ENCODE data around the gene DNAJC7. TPM values are rescaled to one million over a fixed set of nuclear protein-coding genes. Genes with fewer than 3 reads are reported as not detected.

DNAJC7 gene
- total RNA-seq, 1 experiment from 2014 or later, result 72.0 TPM

GRCh38 chr17:41959336-41960095 lies 57.7 kb downstream of the DNAJC7 start:
- no peak for DNase-seq (ENCODE audit: low read depth, low spot score)
- ChIA-PET CTCF (interaction anchor here (1.0 kb wide), 1 partner anchor 29 kb away, joined by 3 read pairs; the partner anchor contains the start of gene ODAD4), POLR2A (interaction anchor here (1.3 kb wide), 1 partner anchor 29 kb away, joined by 4 read pairs; the partner anchor contains the start of gene ODAD4)
- H3K36me3 ChIP-seq (ENCODE audit: control insufficient read depth, insufficient read depth, low read length), result no peaks in the 10 kb centered on the region
- intact Hi-C loops (cut with micrococcal nuclease; ENCODE audit: unreplicated experiment), result loop anchor here (5.0 kb wide), 1 partner anchor 153 kb away; the partner anchor contains the start of gene DHX58
- TF ChIP-seq TCF7L2 (IDR thresholded peaks at IDR 0.05; ENCODE audit: low read depth, low read length), result no peak
- TF ChIP-seq, protein P1, sequence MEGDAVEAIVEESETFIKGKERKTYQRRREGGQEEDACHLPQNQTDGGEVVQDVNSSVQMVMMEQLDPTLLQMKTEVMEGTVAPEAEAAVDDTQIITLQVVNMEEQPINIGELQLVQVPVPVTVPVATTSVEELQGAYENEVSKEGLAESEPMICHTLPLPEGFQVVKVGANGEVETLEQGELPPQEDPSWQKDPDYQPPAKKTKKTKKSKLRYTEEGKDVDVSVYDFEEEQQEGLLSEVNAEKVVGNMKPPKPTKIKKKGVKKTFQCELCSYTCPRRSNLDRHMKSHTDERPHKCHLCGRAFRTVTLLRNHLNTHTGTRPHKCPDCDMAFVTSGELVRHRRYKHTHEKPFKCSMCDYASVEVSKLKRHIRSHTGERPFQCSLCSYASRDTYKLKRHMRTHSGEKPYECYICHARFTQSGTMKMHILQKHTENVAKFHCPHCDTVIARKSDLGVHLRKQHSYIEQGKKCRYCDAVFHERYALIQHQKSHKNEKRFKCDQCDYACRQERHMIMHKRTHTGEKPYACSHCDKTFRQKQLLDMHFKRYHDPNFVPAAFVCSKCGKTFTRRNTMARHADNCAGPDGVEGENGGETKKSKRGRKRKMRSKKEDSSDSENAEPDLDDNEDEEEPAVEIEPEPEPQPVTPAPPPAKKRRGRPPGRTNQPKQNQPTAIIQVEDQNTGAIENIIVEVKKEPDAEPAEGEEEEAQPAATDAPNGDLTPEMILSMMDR (IDR thresholded peaks at IDR 0.05), result no peak; the same call in 1 of the 2 replicates
- TF ChIP-seq POLR2AphosphoS5 (IDR thresholded peaks at IDR 0.05; ENCODE audit: low read depth, low read length), result no peak
- TF ChIP-seq SIN3A (IDR thresholded peaks at IDR 0.05; ENCODE audit: borderline replicate concordance, insufficient read depth, low read depth, low read length), result no peak
- TF ChIP-seq, protein P2, sequence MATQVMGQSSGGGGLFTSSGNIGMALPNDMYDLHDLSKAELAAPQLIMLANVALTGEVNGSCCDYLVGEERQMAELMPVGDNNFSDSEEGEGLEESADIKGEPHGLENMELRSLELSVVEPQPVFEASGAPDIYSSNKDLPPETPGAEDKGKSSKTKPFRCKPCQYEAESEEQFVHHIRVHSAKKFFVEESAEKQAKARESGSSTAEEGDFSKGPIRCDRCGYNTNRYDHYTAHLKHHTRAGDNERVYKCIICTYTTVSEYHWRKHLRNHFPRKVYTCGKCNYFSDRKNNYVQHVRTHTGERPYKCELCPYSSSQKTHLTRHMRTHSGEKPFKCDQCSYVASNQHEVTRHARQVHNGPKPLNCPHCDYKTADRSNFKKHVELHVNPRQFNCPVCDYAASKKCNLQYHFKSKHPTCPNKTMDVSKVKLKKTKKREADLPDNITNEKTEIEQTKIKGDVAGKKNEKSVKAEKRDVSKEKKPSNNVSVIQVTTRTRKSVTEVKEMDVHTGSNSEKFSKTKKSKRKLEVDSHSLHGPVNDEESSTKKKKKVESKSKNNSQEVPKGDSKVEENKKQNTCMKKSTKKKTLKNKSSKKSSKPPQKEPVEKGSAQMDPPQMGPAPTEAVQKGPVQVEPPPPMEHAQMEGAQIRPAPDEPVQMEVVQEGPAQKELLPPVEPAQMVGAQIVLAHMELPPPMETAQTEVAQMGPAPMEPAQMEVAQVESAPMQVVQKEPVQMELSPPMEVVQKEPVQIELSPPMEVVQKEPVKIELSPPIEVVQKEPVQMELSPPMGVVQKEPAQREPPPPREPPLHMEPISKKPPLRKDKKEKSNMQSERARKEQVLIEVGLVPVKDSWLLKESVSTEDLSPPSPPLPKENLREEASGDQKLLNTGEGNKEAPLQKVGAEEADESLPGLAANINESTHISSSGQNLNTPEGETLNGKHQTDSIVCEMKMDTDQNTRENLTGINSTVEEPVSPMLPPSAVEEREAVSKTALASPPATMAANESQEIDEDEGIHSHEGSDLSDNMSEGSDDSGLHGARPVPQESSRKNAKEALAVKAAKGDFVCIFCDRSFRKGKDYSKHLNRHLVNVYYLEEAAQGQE (IDR thresholded peaks at IDR 0.05; ENCODE audit: insufficient read depth in 1 of 2, low read depth in 2 of 2, low read length in 1 of 2), result no peak
- H3K9me3 ChIP-seq (ENCODE audit: control insufficient read depth, insufficient read depth, low read depth, low read length), result no peaks in the 10 kb centered on the region
- peak; percentile 86 for ATAC-seq
- H3K27ac ChIP-seq (ENCODE audit: low read length), result no peak overlapping the region
- no peak overlapping the region for H3K4me3 ChIP-seq (ENCODE audit: low read depth in 2 of 2, low read length in 2 of 2)
- peaks cover 3% of the 10 kb centered on the region for H3K4me1 ChIP-seq (ENCODE audit: control insufficient read depth, insufficient read depth, low read length)
- no peaks in the 10 kb centered on the region for H3K27me3 ChIP-seq (ENCODE audit: control insufficient read depth, insufficient read depth, low read length)
- in situ Hi-C loops (cut with HindIII; ENCODE audit: low pct_unique_long_range_greater_than_20kb, low sequenced_read_pairs), result no loop called here
- no TSS peak for BruUV-seq (replicated peaks)

DNA sequence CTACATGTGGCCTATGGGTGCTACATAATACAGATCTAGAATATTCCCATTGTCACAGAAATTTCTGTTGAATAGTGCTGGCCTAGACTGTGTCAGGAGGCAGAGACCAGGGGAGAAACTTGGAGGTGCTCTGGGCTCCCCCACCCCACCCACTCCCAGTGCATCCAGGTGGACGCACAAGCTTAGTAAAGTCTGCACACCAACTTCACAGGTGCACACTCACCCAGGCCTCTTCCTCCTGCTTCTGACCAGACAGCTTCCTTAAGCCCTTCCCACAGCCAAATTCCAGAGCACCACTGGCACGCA lies 58.3 kb downstream of the DNAJC7 start:
- DNase-seq (ENCODE audit: low read depth, low spot score) (no peak), ATAC-seq (no peak; the same call in 1 of the 2 replicates)
- in situ Hi-C loops (cut with HindIII; ENCODE audit: low pct_unique_long_range_greater_than_20kb, low sequenced_read_pairs) (no loop called here), intact Hi-C loops (cut with micrococcal nuclease; ENCODE audit: unreplicated experiment) (no loop called here)
- no peak overlapping the region for H3K4me3 ChIP-seq (ENCODE audit: low read depth in 2 of 2, low read length in 2 of 2)
- TF ChIP-seq, protein P2 (IDR thresholded peaks at IDR 0.05; ENCODE audit: insufficient read depth in 1 of 2, low read depth in 2 of 2, low read length in 1 of 2), result no peak
- no peak for TF ChIP-seq POLR2AphosphoS5 (IDR thresholded peaks at IDR 0.05; ENCODE audit: low read depth, low read length)
- TF ChIP-seq, protein P1 (IDR thresholded peaks at IDR 0.05), result no peak
- TF ChIP-seq TCF7L2 (IDR thresholded peaks at IDR 0.05; ENCODE audit: low read depth, low read length), result no peak
- no peak for TF ChIP-seq SIN3A (IDR thresholded peaks at IDR 0.05; ENCODE audit: borderline replicate concordance, insufficient read depth, low read depth, low read length)
- H3K36me3 ChIP-seq (ENCODE audit: control insufficient read depth, insufficient read depth, low read length), result no peaks in the 10 kb centered on the region
- ChIA-PET CTCF (no interaction called here), POLR2A (interaction anchor here (1.3 kb wide), 1 partner anchor 29 kb away, joined by 4 read pairs; the partner anchor contains the start of gene ODAD4)
- H3K4me1 ChIP-seq (ENCODE audit: control insufficient read depth, insufficient read depth, low read length), result peaks cover 3% of the 10 kb centered on the region
- no TSS peak for BruUV-seq (replicated peaks)
- no peaks in the 10 kb centered on the region for H3K9me3 ChIP-seq (ENCODE audit: control insufficient read depth, insufficient read depth, low read depth, low read length)
- no peaks in the 10 kb centered on the region for H3K27me3 ChIP-seq (ENCODE audit: control insufficient read depth, insufficient read depth, low read length)
- H3K27ac ChIP-seq (ENCODE audit: low read length), result no peak overlapping the region
